GM18909 (cell line): Measurements from ENCODE around the gene POLR3E.
"Not testable (repeated sequence)": the region's sequence is repeated elsewhere in the genome, so short reads cannot be mapped to it uniquely, and the experiment has no call there.

Source experiments
- ATAC-seq: cut with Tn5 transposase; IDR thresholded peaks from one replicate; pipeline ENCODE4 v1.9.1; 2021; ENCODE audit warnings: mild to moderate bottlenecking; ENCODE audit not compliant: unreplicated experiment, poor library complexity

The POLR3E gene

DNA sequence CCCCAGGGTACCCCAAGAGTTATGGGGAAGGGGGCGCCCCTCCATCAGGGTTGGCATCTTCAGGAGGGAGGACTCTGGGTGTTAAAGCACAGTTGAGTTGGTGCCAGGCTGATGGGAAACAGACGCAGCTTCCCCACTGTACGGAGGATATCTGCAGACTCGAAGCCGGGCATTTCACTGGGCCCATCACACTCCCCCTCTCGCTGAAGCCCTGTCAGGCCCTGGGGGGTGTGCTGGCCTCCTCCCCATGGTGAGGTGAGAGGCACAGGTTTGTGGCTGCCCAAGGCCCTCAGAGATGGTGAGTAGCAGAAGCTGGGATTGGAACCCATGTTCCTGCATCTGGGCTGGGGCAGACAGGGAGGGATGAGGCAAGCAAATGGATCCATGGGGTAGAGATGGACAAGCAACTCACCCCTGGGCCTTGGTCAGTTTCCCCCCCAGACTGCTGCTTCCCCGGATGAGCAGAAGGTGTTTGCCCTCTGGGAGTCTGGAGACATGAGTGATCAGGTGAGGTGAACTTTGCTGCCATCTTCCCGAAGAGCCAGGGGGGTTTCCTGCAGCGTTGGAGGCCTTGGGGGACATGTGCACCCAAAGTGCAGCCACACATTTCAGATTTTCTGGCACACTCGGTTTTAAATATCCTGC lies 31.0 kb downstream of the POLR3E start:
- ATAC-seq = no peak

- no peak for ATAC-seq
Measured at GRCh38 chr16:22329199-22329695, 32.0 kb downstream of the POLR3E start.

- no peak for ATAC-seq
Measured at GRCh38 chr16:22330326-22330725, 33.1 kb downstream of the POLR3E start.

DNA sequence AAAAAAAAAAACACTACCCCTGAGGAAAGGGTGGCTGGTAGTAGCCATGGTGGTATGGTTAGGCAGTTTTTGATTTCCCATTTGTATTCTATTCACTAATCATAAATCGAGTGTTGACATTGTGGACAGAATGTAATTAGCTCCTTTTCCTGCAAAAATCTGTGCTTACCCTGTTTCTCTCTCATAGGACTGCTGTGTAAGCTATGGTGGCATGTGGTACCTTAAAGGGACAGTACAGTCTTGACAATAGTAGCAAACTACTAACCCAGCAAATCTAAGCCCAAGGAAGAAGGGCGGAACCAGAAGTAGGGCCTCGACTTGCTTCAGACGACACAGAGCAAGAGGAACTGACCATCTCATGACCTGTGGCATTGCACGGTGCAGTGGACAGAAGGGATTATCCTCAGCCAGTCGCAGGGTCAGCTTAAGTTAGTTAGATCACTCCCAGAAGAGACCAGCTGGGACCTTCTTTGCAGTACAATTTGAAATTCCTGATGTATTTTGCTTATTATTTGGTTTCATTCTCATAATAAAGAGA lies 36.3 kb downstream of the POLR3E start:
- ATAC-seq = no peak

DNA sequence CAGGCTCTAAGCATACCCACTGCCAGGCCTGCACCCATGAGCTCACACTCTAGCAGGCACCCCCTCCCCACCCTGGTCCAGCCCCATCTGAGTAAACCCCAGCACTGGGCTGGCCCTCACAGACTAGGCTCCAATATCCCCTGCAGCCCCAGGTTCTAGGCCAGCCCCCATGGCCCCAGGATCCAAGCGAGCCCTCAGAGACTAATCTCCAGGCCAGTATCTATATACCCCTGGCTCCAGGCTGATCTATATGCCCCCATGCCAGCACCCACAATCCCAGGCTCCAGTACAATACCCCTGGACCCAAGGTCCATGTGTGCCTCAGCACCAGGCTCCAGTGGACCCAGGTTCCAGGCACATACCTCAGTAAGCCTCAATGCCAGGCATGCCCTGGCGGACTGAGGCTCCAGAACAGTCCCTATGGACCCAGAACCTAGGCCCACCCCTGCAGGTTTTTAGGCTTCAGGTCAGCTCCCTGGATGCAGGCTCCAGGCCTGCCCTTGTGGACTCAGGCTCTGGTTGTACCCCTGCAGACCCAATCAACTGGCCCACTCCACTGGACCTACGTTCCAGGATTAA lies 38.5 kb downstream of the POLR3E start:
- ATAC-seq = no peak

GRCh38 chr16:22336581-22336980 lies 39.4 kb downstream of the POLR3E start:
- no peak for ATAC-seq

GRCh38 chr16:22337045-22337444 lies 39.8 kb downstream of the POLR3E start:
- ATAC-seq = no peak

DNA sequence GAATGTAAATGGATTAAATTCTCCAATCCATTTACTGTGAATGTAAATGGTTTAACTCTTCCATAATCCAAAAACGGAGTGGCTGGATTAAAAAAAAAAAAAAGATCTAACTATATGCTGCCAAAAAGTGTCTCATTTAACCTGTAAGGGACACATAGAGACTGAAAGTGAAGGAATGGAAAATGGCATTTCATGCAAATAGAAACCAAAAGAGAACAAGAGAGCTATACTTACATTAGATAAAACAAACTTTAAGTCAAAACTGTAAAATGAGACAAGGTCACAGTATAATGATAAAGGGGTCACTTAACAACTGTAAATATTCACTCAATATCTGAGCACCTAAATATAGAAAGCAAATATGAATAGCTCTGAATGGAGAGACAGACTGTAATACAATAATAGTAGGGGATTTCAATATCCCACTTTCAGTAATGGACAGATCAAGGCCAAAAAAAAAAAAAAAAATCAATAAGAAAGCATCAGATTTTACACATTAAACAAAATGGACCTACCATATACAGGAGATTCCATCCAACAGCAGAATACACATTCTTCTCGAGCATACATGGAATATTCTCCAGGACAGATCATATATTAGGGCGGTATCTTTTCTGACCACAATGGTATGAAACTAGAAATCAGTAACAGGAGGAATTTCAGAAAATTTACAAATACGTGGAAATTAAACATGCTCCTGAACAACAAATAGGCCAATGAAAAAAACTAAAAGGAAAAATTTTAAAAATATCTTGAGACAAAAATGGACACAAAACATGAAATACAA lies 40.8 kb downstream of the POLR3E start:
- no peak for ATAC-seq

GRCh38 chr16:22340945-22341344 lies 43.7 kb downstream of the POLR3E start:
- ATAC-seq = no peak

DNA sequence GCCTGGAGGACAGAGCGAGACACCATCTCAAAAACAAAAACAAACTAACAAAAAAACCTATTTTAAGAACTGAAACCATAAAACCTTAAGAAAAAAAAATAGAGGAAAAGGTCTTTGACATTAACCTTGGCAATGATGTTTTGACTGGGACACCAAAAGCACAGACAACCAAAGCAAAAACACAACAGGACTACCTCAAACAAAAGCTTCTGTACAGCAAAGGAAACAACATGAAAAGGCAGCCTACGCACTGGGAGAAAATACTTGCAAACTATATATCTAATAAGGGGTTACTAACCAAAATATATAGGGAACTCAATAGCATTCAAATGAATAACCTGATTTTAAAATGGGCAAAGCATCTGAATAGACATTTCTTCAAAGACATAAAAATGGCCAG lies 44.9 kb downstream of the POLR3E start:
- ATAC-seq = no peak

DNA sequence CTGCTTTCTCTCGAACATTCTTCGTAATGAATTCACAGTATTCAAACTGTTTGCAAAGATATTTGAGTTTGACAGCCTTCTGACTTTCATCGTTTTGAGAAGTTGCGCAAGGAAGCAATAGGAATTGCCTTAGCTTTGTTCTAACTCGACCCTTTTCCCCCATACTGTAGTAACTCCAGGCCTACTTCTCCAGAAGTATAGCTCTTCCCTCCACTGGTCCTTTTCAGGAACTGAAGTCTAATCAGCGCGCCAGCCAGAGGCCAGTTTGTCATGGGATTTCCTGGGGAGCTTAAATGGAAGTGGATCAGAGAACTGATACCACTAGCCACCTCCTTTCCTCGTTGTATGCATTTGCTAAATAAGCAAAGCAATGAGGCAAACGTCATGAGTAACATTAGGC lies 49.3 kb downstream of the POLR3E start:
- ATAC-seq = no peak

- no peak for ATAC-seq
Measured at GRCh38 chr16:22347100-22347820, 50.1 kb downstream of the POLR3E start.

DNA sequence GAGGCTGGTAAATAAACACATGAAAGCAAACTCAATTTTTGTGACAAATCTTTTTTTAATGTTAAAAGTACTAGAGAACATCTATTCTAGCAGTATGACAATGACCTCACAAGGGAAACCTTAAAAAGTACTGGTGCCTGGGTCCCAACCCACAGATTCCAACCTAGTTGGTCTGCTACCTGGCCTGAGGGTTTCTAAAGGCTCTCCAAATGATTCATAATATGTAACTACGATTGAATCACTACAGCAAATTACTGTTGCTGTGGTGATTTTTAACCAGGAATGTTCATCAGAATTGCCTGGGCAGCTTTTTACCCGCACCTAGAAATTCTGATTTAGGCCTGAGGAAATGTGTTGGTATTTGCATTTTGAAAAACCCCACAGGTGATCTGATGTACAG lies 51.1 kb downstream of the POLR3E start:
- ATAC-seq = no peak

GRCh38 chr16:22351017-22351416 lies 53.8 kb downstream of the POLR3E start:
- not testable (repeated sequence) for ATAC-seq

GRCh38 chr16:22352140-22352539 lies 54.9 kb downstream of the POLR3E start:
- no peak for ATAC-seq

DNA sequence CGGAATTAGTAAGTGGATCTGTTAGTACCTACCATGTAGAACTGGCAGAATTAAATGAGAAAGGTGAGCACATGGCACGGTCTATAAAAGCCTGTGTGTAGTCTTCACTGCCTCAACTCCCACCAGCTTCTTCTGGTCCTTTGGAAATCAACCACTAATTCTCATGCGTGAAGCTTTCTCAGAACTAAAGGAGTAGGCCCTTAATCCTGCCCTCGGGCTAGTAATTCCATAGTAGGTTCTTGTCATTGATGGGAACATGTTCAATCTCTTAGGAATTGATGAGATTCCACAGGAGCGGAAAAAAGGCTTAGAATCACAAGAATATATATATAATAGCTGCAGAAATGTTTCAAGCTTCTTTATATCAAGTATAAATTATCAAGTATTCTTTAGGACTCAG lies 55.5 kb downstream of the POLR3E start:
- no peak for ATAC-seq

- no peak for ATAC-seq
Measured at GRCh38 chr16:22353191-22353919, 56.1 kb downstream of the POLR3E start.

- no peak for ATAC-seq
Measured at GRCh38 chr16:22353933-22354541, 56.8 kb downstream of the POLR3E start.

DNA sequence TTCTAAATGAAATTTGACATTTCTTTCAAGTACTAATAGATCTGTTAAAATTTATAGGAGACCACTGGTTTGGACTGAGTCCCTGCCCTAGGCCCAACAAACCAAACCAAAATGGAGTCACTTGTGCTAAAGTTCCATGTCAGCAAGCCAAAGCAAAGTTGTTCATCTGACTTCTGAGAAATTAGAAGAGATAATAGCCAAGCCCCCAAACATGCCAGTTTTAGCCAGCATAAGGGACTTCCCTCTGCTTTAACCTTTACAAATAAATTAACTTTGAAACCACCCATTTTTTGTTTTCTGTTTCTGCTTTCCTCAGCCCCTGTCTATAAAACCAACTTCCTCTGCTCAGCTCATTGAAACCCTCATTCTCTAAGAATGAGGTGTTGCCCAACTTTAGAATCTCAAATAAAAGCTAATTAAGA lies 58.3 kb downstream of the POLR3E start:
- ATAC-seq = no peak
